Inflammatory macrophage treated with lipopolysaccharide for 1 hour (primary cell): ENCODE results near the gene FBXW10B.
"Not testable (repeated sequence)": the region's sequence is repeated elsewhere in the genome, so short reads cannot be mapped to it uniquely, and the experiment has no call there.

Source experiments
- DNase-seq, 2 donors: peaks; one replicate each; pipeline ENCODE4 v3.0.0-alpha.2; 2020 to 2022

Gene FBXW10B, protein sequence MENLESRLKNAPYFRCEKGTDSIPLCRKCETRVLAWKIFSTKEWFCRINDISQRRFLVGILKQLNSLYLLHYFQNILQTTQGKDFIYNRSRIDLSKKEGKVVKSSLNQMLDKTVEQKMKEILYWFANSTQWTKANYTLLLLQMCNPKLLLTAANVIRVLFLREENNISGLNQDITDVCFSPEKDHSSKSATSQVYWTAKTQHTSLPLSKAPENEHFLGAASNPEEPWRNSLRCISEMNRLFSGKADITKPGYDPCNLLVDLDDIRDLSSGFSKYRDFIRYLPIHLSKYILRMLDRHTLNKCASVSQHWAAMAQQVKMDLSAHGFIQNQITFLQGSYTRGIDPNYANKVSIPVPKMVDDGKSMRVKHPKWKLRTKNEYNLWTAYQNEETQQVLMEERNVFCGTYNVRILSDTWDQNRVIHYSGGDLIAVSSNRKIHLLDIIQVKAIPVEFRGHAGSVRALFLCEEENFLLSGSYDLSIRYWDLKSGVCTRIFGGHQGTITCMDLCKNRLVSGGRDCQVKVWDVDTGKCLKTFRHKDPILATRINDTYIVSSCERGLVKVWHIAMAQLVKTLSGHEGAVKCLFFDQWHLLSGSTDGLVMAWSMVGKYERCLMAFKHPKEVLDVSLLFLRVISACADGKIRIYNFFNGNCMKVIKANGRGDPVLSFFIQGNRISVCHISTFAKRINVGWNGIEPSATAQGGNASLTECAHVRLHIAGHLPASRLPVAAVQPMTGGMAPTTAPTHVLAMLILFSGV

GRCh38 chr17:15619331-15620058, at the start of gene FBXW10B:
FBXW10B (minus strand) TSS chr17:15619704; CDS start chr17:15619512, 192 bp downstream.
- DNase-seq: not testable (repeated sequence)

DNA sequence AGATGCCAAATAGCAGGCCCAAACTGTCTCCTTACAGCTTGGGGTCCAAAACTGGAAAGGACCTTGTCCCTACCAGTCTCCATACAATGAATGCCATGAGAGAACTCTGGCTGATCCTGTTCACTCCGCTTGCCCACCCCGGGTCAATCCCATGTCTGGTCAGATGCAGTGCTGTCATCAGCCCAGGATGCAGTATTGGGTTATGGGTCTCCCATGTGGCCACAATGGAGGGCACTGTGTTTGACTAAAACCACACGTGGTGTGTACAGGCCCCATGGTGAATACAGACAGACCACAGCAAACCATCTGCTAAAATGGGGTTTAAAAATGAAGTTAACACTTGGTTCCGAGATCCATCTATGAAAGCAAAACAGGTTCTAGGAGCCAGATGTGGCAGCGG, 44.2 kb upstream of the FBXW10B start:
- DNase-seq: no peak

DNA sequence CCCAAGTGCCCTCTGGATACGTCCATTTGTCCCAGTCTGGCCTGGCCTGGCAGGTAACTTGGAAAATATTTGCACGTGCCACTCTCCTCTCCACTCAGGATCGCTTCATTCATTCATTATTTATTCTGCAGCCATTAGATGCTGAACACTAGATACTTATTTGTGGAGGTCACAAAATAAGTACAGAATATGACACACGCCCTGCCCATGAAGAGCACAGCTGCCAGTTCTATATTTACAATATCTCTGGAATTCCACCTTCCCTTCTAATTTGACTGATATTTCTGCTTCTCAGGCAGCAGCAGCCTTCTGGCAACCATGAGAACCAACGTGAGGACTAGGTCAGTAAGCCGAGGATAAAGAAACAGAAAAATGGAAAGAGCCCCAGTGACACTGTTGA, 43.7 kb upstream of the FBXW10B start:
- DNase-seq: no peak

DNA sequence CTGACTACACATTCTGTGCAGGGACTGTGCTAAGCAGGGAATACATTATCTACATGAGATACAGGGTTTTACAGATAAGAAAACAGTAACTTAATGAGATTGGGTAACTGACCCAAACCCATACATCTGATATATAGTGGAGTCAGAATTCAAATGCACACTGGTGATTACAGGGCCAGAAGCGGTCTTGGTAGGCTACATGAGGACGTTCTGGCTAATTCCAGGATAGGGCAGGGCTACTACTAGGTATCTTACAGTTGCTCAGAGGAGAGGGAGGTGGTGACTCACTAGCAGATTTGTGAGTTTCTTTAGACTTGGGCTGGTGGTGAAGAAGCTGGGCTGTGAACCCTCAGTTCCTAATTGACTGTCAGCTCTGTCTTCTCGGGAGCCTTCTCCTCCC, 43.2 kb upstream of the FBXW10B start:
- DNase-seq: no peak

DNA sequence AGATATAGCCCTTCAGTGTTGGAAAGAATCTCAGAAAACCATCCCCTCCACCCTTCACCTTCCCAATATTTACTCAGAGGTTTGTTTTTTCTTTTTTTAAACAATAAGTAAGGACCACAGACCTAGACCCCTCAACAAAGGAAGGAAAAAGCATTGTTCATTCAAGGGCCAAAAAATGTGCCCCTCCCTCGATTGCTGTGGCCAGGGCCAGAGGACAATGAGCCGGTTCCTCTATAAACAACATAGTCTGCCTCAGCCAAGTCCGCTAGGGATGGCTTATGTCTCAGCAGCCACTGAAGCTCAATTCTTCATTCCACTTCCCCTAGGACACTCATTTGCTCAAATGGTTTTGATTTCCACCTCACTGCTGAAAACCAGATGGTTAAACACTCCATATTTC, 40.6 kb upstream of the FBXW10B start:
- DNase-seq: no peak

GRCh38 chr17:15659663-15660062, 40.2 kb upstream of the FBXW10B start:
- no peak for DNase-seq

- DNase-seq: no peak
Measured at GRCh38 chr17:15659236-15659635, 39.7 kb upstream of the FBXW10B start.

- DNase-seq: no peak
Measured at GRCh38 chr17:15658296-15658695, 38.8 kb upstream of the FBXW10B start.

- no peak for DNase-seq
Measured at GRCh38 chr17:15657868-15658267, 38.4 kb upstream of the FBXW10B start.

DNA sequence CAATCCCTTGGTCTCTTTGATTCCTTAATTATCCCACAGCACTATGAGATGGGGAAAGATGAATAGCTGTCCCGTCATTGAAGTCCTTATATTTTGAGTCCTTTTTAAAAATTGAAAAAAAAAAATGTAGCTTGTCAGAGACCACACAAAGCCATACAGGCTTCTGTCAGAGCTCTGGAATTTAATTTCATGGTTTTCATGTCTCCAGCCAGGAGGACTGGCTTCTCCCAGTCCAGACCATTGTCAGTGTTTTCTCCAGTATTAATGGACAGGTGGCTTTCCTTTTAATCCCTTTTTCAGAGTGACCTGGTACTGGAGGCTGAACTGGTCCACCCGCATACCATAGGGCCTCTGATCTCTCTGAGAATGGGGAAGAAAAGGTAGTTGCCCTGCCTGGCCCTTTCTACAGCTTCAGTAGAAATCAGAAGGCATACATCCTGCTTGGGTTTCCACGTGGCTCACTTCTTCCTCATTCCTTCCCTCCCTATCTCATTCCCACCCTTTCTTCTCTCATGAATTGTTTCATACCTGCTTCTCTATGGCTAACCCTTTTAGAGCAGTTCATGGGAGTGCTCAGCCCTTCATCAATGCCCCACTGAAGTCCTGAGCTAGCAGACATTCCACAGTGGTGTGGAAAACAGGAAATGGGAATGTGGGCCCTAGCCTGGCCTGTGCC, 35.5 kb upstream of the FBXW10B start:
- no peak for DNase-seq

- not testable (repeated sequence) for DNase-seq
Measured at GRCh38 chr17:15654401-15654800, 34.9 kb upstream of the FBXW10B start.

GRCh38 chr17:15652960-15653359, 33.5 kb upstream of the FBXW10B start:
- no peak for DNase-seq

DNA sequence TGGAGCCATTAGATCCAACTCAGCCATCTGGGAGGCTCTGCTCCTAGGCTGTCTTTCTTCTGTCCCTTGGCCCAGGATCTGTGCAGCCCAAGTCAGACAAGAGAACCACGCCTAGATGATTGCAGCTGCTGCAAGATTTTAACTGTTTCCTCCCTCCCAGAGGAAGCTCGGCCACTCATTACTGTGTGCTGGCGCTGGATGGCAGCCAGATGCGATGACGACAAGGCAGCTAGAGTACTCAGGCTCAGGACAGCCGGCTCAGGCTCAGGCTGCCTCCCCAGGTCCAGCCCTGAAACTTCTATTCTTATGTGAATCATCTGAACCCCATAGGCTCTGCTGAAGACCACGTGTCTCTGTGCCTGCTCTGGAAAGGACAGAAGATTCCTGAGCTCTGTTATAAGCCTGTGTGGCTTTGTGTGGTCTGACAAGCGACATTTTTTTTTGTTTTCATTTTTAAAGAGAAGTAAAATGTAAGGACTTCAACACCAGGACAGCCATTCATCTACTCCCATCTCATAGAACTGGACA, 32.1 kb upstream of the FBXW10B start:
- peak; percentile 94 to 96 for DNase-seq

- no peak for DNase-seq
Measured at GRCh38 chr17:15650741-15651582, 31.5 kb upstream of the FBXW10B start.

DNA sequence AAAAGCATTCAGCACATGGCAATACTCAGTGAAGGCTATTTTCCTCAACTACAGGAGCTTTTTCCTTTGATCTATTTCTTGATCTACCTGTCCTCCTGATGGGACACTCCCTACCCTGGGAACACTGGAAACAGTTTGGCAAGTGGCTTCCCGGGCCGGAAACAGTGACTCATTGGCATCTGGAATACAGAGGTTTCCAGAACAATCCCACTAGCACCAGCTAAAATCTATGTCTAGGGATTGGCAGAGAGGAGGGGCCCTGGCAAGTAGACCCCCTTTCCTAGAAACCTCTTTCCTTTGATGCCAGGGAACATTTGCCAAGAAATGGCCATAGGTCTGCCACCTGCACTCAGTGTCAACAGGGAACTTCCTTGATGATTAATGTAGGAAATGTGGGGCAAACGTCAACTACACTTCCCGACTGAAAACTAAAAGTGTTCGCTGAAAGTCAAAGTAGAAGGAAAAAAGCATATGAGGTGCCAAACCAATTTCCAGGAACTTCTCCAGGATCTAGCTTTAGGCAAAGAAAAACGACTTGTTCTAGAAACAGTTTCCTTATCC, 30.4 kb upstream of the FBXW10B start:
- DNase-seq: peak in 1 of 2 donors; percentile 18

DNA sequence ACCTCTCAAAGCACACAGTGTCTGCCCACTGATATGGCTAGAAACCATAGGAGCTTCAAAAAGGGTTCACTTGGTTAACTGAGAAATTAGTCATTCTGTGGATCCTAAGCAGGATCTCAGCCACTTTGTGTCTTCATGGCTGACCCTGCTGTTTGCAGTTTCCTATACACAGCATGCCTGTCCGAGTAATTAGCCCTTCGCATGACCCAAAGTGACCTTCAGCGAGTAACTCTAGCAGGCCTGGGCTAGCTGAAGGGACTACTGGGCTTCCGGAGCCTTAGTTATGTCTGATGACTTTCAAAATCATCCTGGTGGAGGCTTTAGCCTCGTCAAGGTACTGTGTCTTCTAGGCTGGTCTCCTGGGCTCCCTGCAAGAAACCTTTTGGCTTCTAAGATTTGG, 28.9 kb upstream of the FBXW10B start:
- no peak for DNase-seq

GRCh38 chr17:15645942-15646312, 26.4 kb upstream of the FBXW10B start:
- DNase-seq: peak in 1 of 2 donors; percentile 7

DNA sequence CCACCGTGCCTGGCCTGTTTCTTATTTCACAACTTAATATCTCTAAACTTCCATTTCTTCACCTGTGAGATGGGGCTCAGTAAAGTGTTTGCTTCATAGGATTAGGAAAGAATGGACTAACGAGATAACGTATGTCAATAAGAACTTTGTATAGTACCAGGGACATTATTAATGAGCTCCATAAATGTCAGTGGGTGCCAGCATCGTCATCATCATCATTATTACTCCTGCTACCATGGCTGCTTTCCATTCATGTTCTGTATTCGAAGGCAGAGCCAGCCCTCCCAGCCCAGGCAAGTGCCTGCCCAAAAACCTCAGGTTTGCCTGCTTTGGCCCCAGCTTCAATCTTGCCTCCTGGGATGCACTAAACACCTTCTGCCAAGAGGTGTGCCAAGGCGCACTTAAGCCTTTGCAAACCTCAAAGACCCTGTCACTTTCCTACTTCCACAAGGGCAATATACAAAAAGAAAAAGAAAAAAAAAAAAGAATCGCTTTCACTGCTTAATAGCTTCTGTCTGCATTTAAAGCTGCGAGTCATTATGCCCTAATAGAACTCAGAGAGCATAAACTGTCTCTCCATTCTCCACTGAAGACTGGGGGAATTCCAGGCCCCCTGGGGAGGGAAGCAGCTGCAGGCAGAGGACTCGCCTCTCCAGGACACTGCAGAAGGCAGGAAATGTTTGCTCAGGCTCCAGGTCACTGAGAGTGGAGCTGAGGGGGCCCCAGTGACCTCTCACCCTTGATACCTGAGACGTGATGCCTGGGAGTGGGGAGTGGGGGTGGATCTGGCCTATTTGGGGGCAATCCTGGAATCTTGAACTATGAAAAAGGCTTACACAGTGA, 25.8 kb upstream of the FBXW10B start:
- DNase-seq: peak in 1 of 2 donors; percentile 32

- DNase-seq: not testable (repeated sequence)
Measured at GRCh38 chr17:15642505-15643251, 23.2 kb upstream of the FBXW10B start.

DNA sequence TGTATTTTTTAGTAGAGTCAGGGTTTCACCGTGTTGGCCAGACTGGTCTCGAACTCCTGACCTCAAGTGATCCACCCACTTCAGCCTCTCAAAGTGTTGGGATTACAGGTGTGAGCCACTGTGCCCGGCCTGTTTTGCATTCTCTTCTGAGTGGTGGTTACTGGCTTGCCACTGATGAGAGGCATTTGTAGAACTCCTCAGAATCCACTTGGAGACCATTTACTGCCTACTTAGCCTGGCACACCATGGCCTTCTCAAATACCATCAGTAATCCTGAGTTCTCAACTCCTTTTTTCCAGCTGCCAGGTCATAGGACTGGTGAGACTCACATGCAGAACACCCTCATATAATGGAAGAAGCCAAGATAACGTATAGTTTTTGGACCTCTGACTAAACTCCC, 22.5 kb upstream of the FBXW10B start:
- not testable (repeated sequence) for DNase-seq
